Fibroblast of pulmonary artery (primary cell): ENCODE data around the gene POLR2L.

ENCODE experiments used
- DNase-seq: peaks from one replicate; pipeline ENCODE4 v3.0.0-alpha.2; 2010; ENCODE audit warnings: low read depth
- H3K4me3 ChIP-seq: replicated peaks from 2 replicates; pipeline ENCODE4 v1.5.1; 2011; ENCODE audit warnings: low read depth, mild to moderate bottlenecking, control low read depth, low read length, moderate library complexity
- TF ChIP-seq, protein P1 (sequence below): IDR thresholded peaks from 2 replicates; pipeline ENCODE4 v1.5.1; 2011; ENCODE audit warnings: mild to moderate bottlenecking, control low read depth, low read length, inconsistent platforms; ENCODE audit errors: missing control alignments

Gene POLR2L

GRCh38 chr11:855330-855674 is 13.0 kb upstream of the POLR2L start:
- TF ChIP-seq, protein P1, sequence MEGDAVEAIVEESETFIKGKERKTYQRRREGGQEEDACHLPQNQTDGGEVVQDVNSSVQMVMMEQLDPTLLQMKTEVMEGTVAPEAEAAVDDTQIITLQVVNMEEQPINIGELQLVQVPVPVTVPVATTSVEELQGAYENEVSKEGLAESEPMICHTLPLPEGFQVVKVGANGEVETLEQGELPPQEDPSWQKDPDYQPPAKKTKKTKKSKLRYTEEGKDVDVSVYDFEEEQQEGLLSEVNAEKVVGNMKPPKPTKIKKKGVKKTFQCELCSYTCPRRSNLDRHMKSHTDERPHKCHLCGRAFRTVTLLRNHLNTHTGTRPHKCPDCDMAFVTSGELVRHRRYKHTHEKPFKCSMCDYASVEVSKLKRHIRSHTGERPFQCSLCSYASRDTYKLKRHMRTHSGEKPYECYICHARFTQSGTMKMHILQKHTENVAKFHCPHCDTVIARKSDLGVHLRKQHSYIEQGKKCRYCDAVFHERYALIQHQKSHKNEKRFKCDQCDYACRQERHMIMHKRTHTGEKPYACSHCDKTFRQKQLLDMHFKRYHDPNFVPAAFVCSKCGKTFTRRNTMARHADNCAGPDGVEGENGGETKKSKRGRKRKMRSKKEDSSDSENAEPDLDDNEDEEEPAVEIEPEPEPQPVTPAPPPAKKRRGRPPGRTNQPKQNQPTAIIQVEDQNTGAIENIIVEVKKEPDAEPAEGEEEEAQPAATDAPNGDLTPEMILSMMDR: no peak
- no peak for DNase-seq
- H3K4me3 ChIP-seq: no peak overlapping the region

DNA sequence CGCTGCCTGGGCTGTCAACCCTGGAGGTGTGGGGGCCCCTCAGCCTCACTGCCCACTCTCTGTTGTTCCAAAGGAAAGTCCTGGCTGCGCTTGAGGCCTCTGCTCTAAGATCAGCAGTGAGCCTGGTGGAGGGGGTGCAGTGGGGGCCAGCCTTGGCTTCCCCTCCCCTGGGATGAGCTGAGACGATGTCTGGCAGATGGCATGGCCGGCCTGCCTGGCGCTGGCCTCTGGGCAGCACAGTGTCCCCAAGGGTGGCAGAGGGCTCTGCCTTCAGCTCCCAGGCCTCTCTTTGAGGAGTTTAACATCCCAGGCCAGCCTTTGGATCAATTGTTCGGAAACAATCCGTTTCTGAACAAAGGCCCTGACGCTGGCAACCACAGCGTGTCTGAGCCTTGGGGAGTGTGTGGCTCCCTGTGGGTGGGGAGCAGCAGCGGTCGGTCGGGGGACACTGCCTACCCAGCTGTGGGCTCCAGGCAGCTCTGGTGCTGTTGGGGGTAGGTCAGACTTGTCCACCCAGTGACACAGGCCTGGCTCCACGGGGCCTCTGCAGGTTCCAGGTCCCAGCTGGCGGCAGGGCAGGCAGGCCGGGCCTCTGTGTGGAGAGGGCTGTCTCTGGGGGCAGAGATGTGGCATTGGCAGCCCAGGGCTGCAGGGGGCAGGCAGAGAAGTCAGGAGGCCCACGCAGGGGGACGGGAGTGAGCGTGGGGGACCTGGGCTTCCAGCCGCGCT is 12.4 kb upstream of the POLR2L start:
- TF ChIP-seq, protein P1: no peak
- no peak for DNase-seq
- H3K4me3 ChIP-seq: no peak overlapping the region

DNA sequence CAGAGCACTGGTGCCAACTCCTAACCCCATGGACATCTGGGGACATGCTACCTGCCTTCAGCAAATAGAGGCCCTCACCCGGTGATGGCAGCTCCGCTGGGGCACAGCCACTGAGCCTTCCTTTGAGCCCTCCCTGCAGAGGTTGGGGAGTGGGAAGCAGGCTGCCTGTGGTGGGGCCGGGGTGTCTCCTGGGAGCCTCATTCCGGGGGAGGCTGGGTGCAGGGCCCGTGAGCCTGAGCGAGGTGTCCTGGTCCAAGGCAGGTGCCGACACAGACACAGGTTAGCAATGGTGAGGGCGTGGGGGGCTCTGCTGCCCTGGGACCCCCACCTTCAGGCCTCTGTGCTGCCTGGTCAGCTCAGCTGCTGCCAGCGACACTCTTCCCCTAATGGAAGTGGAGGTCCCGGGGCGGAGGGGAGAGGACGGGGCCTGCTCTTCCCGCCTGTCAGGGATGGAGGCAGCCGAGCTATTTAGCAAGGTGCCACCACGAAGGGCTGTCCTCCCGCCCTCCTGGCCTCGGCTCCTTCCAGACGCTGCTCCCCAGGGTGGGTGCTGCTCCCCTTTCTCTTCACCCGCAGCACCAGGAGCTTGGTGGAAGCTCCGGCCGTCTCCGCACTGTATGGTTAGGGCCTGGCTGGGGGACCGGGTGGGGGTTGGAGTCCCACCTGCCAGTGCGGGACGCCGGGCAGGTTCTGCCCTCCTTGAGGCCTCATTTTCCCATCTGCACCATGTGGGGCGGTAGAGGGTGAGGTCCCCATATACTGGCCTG is 11.5 kb upstream of the POLR2L start:
- TF ChIP-seq, protein P1: no peak
- no peak for DNase-seq
- H3K4me3 ChIP-seq: no peak overlapping the region

GRCh38 chr11:852762-853161 is 10.4 kb upstream of the POLR2L start:
- no peak for DNase-seq
- H3K4me3 ChIP-seq: no peak overlapping the region
- TF ChIP-seq, protein P1: no peak

DNA sequence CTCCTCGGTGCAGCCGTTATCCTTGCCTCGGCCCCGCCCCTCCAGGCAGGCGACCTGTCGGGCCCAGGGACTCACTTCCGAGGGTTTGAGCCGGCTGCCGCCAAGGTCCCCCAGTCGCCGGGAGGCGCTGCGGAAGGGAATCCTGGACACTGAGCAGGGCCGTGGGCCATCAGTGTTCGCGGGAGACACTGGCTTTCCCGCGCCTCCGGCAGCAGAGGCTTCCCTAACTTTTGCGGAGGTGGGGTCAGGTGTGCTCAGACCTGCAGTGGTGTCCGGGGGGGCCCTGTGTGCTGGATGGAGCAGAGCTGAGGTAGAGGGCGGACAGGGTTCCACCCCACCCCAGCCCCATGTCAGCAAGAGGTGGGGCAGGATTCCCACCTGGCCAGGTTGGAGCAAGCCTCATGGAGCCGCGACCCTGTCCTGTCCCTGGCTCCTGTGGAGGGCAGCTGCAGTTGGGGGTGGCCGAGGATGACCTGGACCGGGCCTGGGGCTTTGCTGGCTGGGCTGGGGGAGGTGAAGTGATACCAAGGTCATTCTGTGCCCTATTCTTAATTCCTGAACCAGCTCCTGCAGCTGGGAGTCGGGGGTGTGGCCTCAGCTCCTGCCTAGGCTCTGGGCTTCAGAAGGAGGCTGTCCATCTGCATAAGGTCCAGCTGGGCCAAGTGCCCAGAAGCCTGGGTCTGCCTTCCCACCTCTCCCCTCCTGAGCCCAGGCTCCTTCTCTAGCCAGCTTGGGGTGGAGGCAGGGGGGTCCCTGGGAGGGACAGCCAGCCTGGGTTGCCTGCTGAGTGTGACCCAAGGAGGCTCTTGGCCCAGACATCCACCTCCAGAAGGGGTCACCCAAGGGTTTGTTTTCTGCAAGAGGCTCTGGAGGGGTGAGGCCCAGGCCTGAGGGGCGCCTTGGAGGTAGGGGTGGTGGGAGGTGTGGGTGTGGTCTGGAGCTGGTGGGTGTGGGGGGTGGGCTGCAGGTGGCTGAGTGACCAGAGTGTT is 8.7 kb upstream of the POLR2L start:
- no peak overlapping the region for H3K4me3 ChIP-seq
- TF ChIP-seq, protein P1: no peak
- no peak for DNase-seq

- peak overlapping the region; percentile 35 for H3K4me3 ChIP-seq
- no peak for DNase-seq
- TF ChIP-seq, protein P1: no peak
Measured at GRCh38 chr11:849951-850774, 7.8 kb upstream of the POLR2L start.
